ENCODE measurements around the gene TGFBR3L. TPM values are rescaled to one million over a fixed set of nuclear protein-coding genes. Genes with fewer than 3 reads are reported as not detected.

The TGFBR3L gene
- total and polyA plus RNA-seq, 2 of the 13 experiments (the other 11 are each of a cell fraction or from before 2014, with no cell fraction given): 0.20 to 1.0 TPM

DNA sequence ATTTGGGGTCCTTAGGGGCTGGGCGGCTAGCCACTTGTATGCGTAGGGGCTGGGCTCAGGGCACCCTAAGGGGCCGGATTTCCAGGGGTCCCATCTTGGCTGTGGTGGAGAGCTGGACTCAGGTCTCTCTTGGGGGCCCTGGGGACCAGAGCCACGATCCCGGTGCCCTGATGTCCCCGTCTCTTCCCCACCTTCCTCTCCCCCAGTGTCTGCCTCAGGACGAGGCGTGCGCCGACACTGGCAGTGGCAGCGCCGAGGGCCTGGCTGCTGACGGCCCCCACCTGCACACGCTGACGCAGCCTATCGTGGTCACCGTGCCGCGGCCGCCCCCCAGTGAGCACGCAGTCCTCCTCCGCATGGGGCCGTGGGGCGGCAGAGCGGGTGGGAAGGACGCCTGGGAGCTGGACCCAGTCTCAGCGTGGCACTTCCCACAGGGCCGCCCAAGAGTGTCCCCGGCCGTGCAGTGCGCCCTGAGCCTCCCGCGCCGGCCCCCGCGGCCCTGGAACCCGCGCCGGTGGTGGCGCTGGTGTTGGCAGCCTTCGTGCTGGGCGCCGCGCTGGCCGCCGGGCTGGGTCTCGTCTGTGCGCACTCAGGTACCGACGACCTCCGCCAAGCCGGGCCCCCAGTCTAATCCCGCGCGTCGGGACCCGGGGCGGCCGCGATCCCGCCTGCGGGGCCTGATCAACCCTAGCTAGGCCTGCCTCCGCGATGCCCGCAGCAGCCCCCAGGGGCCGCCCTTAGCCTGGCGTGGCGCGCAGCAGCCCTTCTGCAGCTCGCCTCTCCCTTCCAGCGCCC is 2.8 kb downstream of the TGFBR3L start:
- intact Hi-C loops (cut with micrococcal nuclease; ENCODE audit: unreplicated experiment): no loop called here
- H3K9me3 ChIP-seq (ENCODE audit: low read length): no peaks in the 10 kb centered on the region
- DNase-seq (ENCODE audit: low spot score) (no peak), FAIRE-seq (no peak), ATAC-seq (no peak)
- H2AFZ ChIP-seq (ENCODE audit: low read length): no peak overlapping the region
- H3K9ac ChIP-seq (ENCODE audit: insufficient read depth, low read depth, low read length): 0 out of 2 replicates have a peak overlapping the region, but pooled peaks have one; percentile 49
- H3K36me3 ChIP-seq (replicated peaks in 1 of 2; ENCODE audit: control insufficient read depth in 1 of 2, insufficient read depth in 2 of 2, low read length in 2 of 2): peaks cover 5 to 10% of the 10 kb centered on the region in 2 experiments; a peak in 1 of 5 replicates
- H3K4me2 ChIP-seq (ENCODE audit: low read depth, low read length): peak overlapping the region; percentile 89
- peak overlapping the region; percentile 30 for H3K27ac ChIP-seq (ENCODE audit: extremely low read length, insufficient read depth, low read length)
- H4K20me1 ChIP-seq (ENCODE audit: insufficient read depth, low read length): peaks cover 5% of the 10 kb centered on the region; the same call in 1 of the 2 replicates
- H3K27me3 ChIP-seq (ENCODE audit: control insufficient read depth in 1 of 2, insufficient read depth in 2 of 2, low read length in 2 of 2): no peaks in the 10 kb centered on the region; a peak in 1 of 5 replicates
- H3K4me3 ChIP-seq (replicated peaks in 1 of 3; ENCODE audit: insufficient read depth in 1 of 3, low read depth in 2 of 3, low read length in 3 of 3): peak overlapping the region; percentile 40 to 70 (median 57); a peak in 4 of 6 replicates
- in situ Hi-C loops (cut with HindIII; ENCODE audit: extremely low pct_ligation_motif_present, low pct_unique_long_range_greater_than_20kb): no loop called here
- POLR2A ChIA-PET: interaction anchor here (1.1 to 6.4 kb wide), 6 partner anchors 9 to 49 kb away, joined by 3 to 85 read pairs (median 54); partner anchors contain the start of genes LRRC8E, MAP2K7 and TIMM44
- H3K4me1 ChIP-seq (ENCODE audit: insufficient read depth, low read length): peaks cover 41% of the 10 kb centered on the region
- BruUV-seq (replicated peaks): no TSS peak
- H3K79me2 ChIP-seq (ENCODE audit: insufficient read depth, low read length): no peaks in the 10 kb centered on the region
- CTCF ChIA-PET (ENCODE audit: low intra/inter-chr PET ratio, low total read pairs): no interaction called here
- 93% methylated on average over 38 of the region's 71 CpGs for WGBS (ENCODE audit: low lambda C conversion rate)
- TF ChIP-seq ZMYM2 (CRISPR knock-in tag; IDR thresholded peaks at IDR 0.05) (no peak), E2F5 (CRISPR knock-in tag; conservative IDR thresholded peaks at IDR 0.05) (no peak), HOXA3 (CRISPR knock-in tag; IDR thresholded peaks at IDR 0.05) (peak; percentile 59), NONO (IDR thresholded peaks at IDR 0.05) (no peak), NONO (CRISPR knock-in tag; conservative IDR thresholded peaks at IDR 0.05) (0 out of 2 replicates have a peak, but pooled peaks have one; percentile 28), IKZF4 (CRISPR knock-in tag; IDR thresholded peaks at IDR 0.05; ENCODE audit: borderline replicate concordance, low read depth, not compliant biosample characterization) (no peak), ZNF280D (CRISPR knock-in tag; IDR thresholded peaks at IDR 0.05) (no peak), AGO2 (optimal IDR thresholded peaks at IDR 0.05; ENCODE audit: low read depth, low read length) (peak; percentile 71), RBFOX2 (IDR thresholded peaks at IDR 0.05; ENCODE audit: low read depth, low read length) (peak; percentile 26; the same call in 1 of the 2 replicates), ZNF549 (CRISPR knock-in tag; IDR thresholded peaks at IDR 0.05) (no peak), DMAP1 (CRISPR knock-in tag; IDR thresholded peaks at IDR 0.05) (no peak), ZBTB33 (CRISPR knock-in tag; IDR thresholded peaks at IDR 0.05) (peak; percentile 94)

All from HepG2 (cell line).